RWPE1 (cell line): ENCODE measurements around the gene NUDT11.
"Not testable (repeated sequence)": the region's sequence is repeated elsewhere in the genome, so short reads cannot be mapped to it uniquely, and the experiment has no call there.

Experiments
- CTCF ChIA-PET: fragments of 350-600 bp; sonication (Branson Sonifier 250); formaldehyde crosslinking; extraction: SDS; loops from one replicate; lab custom pipeline; 2021; lab: Yijun Ruan, JAX
- POLR2A ChIA-PET: fragments of 400-600 bp; formaldehyde crosslinking; extraction: SDS; loops from one replicate; lab custom pipeline; 2020; ENCODE audit warnings: antibody characterized with exemption; ENCODE audit not compliant: low non-redundant PET; lab: Yijun Ruan, JAX
- DNase-seq: peaks from one replicate; pipeline ENCODE4 v3.0.0; 2012; ENCODE audit warnings: low spot score
- H3K27ac ChIP-seq: fragments of 450-650 bp; 2 replicates; pipeline ENCODE4 v1.5.1; 2017
- CTCF ChIP-seq: fragments of 450-650 bp; conservative IDR thresholded peaks from 2 replicates; pipeline ENCODE4 v1.5.1; 2017; ENCODE audit warnings: low read depth, mild to moderate bottlenecking

NUDT11 gene

GRCh38 chrX:51484616-51485015, 11.8 kb downstream of the NUDT11 start:
- H3K27ac ChIP-seq = no peak overlapping the region
- ChIA-PET CTCF (no interaction called here), POLR2A (no interaction called here)
- DNase-seq = no peak
- TF ChIP-seq CTCF = no peak

- DNase-seq, POLR2A ChIA-PET, H3K27ac ChIP-seq, CTCF ChIA-PET: not testable (repeated sequence)
Observed at GRCh38 chrX:51482411-51482810, 14.0 kb downstream of the NUDT11 start.

GRCh38 chrX:51476930-51477329, 19.5 kb downstream of the NUDT11 start:
- CTCF ChIA-PET = no interaction called here

GRCh38 chrX:51463322-51463721, 33.1 kb downstream of the NUDT11 start:
- DNase-seq = no peak
- ChIA-PET POLR2A (no interaction called here), CTCF (no interaction called here)
- no peak overlapping the region for H3K27ac ChIP-seq
- no peak for TF ChIP-seq CTCF

More at GRCh38 chrX:51476930-51477329, 19.5 kb downstream of the NUDT11 start:
- no peak overlapping the region for H3K27ac ChIP-seq
- no peak for DNase-seq
- POLR2A ChIA-PET = no interaction called here
- TF ChIP-seq CTCF = no peak

GRCh38 chrX:51461053-51462044, 35.0 kb downstream of the NUDT11 start:
- no peak overlapping the region for H3K27ac ChIP-seq
- ChIA-PET CTCF (interaction anchor here (0.6 to 1.3 kb wide), 15 partner anchors 12 to 799 kb away, joined by 3 to 8 read pairs (median 3); no protein-coding TSS in a partner anchor), POLR2A (no interaction called here)
- peak; percentile 1 for DNase-seq
- peak; percentile 68 for TF ChIP-seq CTCF

- ChIA-PET POLR2A (no interaction called here), CTCF (interaction anchor here (0.6 to 0.7 kb wide), 5 partner anchors 111 to 1686 kb away, joined by 3 to 4 read pairs (median 3); no protein-coding TSS in a partner anchor)
- TF ChIP-seq CTCF = 0 out of 2 replicates have a peak, but pooled peaks have one; percentile 23
- H3K27ac ChIP-seq = no peak overlapping the region
- no peak for DNase-seq
Observed at GRCh38 chrX:51459125-51459524, 37.3 kb downstream of the NUDT11 start.
